HG02623 (cell line): ENCODE data around the gene NAALAD2.
"Not testable (repeated sequence)": the region's sequence is repeated elsewhere in the genome, so short reads cannot be mapped to it uniquely, and the experiment has no call there.

Source experiments
- ATAC-seq: cut with Tn5 transposase; IDR thresholded peaks from one replicate; pipeline ENCODE4 v1.9.1; 2021; ENCODE audit warnings: moderate library complexity; ENCODE audit not compliant: unreplicated experiment

Gene NAALAD2

DNA sequence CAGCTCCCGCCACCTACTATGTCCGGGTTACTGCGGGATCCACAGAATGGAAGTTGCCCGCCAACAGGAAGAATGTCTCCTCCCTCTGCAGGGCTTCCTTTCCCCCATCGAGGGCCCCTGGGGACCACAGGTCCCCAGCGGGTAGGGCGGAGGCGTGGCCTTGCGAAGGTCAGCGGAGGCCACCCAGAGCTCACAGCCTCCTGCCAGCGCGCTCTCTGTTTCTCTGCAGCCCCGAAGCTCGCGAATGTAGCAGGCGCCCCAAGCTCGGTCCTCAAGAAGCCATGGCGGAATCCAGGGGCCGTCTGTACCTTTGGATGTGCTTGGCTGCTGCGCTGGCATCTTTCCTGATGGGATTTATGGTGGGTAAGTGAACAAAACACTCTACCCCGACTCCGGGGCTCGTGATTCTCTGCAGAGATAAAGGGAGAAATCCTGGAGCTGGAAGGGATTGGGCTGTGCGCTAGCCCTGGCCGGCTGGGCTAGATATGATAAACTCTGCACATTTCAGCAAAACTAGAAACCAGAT, at the start of gene NAALAD2:
TSS of gene NAALAD2 (plus strand) at position 186 of the 526 bp plus-strand sequence. CDS start at position 282, 96 bp downstream.
- ATAC-seq = no peak

DNA sequence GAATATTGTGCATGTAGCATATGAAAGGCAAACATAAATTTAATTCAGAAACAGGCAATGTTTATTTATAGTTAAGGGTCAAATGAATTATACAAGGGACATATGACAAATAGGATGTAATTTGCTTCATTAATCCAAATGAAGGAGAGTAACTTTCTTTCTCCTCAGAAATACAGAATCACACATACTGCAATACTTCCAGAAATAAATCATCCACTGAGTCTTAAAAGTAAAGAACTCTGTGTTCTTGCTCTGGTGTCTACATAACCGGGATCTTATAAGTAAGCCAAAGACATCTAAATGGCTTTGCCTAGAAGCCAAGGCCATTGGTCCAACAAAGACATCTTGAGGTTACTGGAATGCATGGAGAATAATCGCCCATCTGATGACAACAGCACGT, 48.8 kb upstream of the NAALAD2 start, which contains the start of gene UBTFL1:
TSS of gene UBTFL1 (plus strand) at position 301 of the 400 bp plus-strand sequence. CDS start at position 301, 0 bp downstream.
- not testable (repeated sequence) for ATAC-seq

DNA sequence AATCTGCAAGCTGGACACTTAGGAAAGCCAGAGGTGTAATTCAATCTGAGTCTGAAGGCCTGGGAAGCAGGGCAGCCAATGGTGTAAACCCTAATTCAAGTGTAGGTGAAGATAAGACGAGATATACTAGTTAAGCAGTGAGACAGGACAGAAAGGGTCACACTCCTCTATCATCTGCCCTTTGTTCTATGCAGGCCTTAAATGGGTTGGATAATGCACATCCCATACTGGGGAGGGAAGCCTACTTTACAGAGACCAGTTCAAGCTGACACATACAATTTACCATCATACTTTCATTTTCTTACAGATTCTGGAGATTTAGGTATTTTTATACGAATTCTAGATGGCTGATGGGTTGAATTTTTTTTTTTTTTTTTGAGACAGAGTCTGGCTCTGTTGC, 45.7 kb upstream of the NAALAD2 start:
- ATAC-seq = not testable (repeated sequence)

DNA sequence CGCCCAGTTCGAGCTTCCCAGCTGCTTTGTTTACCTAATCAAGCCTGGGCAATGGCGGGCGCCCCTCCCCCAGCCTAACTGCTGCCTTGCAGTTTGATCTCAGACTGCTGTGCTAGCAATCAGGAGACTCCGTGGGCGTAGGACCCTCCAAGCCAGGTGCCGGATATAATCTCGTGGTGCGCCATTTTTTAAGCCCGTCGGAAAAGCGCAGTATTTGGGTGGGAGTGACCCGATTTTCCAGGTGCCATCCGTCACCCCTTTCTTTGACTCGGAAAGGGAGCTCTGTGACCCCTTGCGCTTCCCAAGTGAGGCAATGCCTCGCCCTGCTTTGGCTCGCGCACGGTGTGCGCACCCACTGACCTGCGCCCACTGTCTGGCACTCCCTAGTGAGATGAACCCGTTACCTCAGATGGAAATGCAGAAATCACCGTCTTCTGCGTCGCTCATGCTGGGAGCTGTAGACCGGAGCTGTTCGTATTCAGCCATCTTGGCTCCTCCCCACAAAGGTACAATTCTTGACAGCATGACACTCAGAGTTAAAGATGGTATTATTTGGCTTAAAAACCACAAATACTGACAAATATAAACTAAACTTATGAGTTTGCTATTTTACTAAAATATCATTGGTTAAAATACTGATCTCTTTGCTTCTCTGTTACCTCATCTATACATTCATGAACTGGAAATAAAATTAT, 39.1 kb upstream of the NAALAD2 start:
- ATAC-seq = not testable (repeated sequence)

DNA sequence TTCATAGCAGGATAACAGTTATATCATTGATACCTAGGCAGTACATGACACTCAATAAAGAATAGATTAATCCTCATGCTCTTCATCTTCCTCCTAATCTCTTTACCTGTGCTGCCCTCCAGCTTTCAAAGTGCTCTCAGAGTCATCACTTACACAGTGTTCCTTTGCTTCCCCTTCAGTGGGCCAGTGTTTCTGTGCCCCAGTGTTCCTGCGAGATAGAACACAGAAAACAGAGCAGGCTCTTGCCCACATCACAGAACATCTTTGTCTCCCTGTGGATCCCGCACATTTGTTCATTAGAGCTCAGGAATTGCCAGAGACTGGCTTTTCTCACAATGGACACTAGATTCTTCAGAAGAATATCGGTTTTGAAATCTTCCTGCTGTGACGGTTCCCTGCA, 36.2 kb upstream of the NAALAD2 start:
- ATAC-seq = not testable (repeated sequence)

DNA sequence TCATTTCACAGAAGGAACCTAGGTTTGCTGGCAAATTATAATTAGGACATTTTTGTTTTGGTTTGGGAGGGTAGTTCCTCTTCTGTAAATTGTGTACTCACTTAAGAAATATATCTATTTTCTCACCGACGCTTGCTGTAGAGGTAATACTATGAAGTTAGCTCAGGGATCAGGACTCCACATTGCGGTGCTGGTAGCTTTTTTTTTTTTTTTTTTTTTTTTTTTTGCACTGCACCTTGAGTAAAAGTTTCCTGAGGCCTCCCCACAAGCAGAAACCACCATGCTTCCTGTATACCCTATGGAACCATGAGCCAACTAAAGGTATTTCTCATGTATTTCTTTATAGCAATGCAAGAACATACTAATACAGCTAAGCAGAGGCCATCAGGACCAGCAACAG, 34.0 kb upstream of the NAALAD2 start:
- ATAC-seq = no peak

DNA sequence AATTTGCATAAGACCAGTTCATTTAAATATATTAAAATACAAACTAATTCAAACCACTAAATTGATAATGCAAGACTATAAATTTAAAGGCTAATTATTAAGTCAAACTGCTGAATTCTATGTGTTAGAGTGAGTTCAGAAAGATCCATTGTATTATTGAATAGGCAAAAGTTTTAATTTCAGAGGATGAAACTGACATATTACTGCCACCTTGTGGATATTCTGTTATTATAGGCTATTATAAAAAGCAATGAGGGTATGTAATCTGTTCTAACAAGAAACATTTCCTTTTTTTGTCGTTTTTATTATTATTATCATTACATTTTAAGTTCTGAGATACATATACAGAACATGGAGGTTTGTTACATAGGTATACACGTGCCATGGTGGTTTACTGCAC, 20.9 kb upstream of the NAALAD2 start:
- ATAC-seq = no peak

DNA sequence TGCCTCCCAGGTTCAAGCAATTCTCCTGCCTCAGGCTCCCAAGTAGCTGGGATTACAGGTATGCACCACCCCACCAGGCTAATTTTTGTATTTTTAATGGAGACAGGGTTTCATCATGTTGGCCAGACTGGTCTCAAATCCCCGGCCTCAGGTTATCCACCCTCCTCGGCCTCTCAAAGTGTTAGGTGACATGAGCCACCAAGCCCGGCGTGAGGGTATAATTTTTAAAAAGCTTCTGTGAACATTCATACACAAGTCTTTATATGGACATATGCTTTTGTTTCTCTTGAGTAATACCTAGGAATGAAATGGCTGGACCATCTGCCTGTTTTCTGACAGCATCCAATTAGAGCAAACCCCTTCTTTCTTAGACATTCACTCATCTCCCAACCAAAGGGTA, 14.3 kb upstream of the NAALAD2 start:
- no peak for ATAC-seq

DNA sequence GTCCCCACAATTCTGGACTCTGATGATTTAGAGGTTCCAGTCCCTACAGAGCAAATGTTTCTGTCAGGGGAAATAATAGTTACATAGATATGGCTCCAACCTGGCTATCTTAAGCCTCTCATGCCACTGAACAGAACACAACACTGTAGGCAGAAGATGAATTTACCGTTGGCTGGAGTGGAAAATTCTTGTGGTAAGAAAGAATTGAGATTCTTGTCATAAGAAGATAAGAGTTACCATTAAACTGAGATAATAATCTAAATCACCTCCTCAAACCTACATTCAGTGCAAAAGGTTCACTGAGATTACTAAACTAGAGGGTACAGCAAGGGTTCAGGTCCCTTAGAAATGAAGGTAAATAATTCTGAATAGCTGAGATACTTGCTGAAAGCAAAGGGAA, 10.1 kb upstream of the NAALAD2 start:
- no peak for ATAC-seq

DNA sequence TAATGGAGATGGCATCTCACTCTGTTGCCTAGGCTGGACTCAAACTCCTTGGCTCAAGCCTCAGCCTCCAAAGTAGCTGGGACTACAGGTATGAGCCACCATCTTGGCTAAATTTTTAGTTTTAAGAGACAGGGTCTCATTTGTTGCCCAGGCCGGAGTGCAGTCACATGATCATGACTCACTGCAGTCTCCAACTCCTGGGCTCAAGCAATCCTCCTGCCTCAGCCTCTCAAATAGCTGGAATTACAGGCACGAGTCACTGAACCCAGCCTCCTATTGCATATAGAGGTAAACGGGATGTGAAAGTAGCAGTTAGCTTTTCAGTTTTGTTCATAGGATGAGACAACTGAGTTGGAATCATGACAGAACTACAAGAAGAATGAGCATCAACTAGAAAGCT, 9.5 kb upstream of the NAALAD2 start:
- ATAC-seq = no peak

DNA sequence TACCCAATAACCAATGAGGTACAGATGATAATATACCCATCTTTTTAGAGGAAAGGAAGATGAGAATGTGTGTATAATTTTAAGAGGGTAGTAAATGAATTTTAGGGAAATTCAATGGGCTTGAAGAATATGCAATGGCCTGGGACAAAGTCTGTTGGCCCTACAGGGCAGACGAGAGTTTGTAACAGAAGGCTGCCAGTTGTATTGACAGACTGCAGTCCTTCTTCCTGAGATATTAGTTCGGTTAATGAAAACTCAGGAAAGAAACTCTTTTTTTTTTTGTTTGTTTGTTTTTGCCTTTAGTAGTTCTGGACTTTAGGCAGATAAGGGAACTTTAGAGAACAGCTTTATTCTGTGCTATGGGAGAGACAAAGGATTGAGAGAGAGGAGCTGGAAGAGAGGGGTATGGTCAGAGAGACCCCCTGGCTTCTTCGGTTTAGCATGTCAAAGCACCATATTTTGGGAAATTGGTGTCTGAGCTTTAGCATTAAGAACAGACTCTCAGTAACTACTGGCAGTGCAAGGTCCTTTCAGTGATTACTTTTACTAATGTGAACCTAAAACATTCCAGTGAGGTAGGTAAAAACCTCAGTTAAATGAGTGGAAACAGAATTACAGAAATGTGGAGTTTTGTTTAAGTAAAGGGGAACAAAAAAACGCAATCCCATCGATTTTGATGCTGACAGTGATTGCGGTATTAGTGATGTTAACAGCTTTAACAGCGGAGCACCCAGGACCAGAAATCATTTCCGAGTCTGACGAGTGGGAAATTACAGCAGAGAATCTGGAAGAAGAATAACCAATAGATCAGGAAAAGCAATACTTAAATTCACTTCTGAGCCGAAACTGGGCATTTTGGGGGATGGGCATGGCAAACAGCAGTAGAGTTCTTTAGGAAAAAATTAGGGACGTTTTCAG, 644 bp upstream of the NAALAD2 start:
- no peak for ATAC-seq

DNA sequence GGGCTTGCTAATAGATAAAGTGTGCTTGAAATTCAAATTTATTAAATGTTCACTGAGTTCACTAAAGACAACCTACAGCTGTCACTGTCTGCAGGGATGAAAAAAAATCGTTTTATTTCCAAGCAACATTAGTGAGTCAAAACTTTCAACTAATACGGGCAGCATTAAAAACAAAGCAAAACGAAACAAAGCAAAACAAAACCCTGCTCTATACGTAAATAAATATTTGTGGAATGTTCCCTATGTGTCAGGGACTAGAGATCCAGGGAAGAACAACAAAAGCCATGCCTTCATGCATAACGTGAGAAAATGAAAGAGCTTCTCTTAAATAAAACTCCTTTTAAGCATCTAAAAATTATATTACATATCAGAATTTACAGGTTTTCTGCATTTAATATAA, 553 bp downstream of the NAALAD2 start:
- ATAC-seq = no peak

DNA sequence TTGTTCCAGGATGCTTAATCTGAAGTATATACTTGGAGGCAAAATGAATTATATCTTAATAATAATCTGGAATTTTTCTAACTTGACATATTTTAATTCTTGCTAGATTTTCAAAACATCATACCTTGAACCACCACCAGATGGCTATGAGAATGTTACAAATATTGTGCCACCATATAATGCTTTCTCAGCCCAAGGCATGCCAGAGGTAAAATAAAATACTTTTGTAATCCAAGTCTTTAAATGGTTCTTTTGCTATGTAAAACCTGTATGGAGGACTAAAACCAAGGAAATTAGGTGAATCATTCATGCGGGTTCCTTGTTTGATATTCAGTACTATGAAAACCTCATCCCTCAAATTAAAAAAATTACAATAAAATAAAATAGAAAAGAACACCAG, 14.4 kb downstream of the NAALAD2 start:
- no peak for ATAC-seq

DNA sequence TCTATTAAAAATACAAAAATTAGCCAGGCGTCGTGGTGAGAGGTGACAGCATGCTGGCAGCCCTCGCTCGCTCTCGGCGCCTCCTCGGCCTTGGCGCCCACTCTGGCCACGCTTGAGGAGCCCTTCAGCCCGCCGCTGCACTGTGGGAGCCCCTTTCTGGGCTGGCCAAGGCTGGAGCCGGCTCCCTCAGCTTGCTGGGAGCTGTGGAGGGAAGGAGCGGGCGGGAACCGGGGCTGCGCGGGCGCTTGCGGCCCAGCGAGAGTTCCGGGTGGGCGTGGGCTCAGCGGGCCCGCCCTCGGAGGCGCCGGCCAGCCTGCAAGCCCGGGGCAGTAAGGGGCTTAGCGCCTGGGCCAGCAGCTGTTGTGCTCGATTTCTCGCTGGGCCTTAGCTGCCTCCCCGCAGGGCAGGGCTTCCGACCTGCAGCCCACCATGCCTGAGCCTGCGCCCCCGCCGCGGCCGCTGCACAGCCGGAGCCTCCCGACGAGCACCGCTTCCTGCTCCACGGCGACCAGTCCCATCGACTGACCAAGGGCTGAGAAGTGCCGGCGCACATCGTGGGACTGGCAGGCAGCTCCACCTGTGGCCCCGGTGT, 32.6 kb downstream of the NAALAD2 start:
- not testable (repeated sequence) for ATAC-seq

DNA sequence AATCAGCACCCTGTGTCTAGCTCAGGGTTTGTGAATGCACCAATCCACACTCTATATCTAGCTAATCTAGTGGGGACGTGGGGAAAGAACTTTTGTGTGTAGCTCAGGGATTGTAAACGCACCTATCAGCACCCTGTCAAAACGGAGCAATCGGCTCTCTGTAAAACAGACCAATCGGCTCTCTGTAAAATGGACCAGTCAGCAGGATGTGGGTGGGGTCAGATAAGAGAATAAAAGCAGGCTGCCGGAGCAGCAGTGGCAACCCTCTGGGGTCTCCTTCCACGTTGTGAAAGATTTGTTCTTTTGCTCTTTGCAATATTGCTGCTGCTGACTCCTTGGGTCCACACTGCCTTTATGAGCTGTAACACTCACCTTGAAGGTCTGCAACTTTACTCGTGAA, 33.2 kb downstream of the NAALAD2 start:
- ATAC-seq = not testable (repeated sequence)

DNA sequence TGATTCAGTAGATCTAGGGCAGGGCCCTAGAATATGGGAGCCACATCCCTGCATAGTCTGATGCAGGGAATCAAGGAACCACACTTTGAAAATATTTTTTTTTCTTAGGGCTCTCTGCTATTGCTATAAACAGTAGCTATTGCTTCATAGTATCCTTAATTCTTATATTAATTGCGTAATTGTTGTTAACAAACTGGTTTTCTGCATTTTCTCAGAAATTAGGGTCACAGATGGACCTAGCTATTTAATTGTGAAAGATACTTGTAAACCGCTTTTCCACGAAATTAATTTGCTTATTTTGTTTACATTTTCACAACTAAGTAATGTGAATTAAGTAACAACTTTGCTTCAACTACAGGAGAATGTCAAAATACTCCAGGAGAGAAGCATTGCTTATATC, 34.1 kb downstream of the NAALAD2 start:
- no peak for ATAC-seq

DNA sequence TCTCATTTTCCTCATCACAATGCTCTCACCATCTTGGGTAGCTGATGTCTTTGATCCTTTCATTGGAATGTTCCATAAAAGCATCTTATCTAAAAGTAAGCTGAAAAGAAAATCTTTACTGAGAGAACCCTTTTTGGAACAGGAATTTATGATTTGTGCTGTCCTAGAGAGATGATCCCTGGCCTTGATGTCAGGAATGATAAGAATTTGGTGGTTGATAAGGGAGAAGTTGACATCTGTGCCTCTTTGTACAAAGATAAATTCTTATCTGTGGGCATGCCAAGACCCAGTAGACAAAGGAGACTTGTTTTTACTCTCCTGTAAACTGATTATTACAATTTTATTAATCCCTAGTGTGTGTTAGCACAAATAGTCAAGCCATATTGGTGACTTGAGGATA, 36.9 kb downstream of the NAALAD2 start:
- ATAC-seq = no peak

DNA sequence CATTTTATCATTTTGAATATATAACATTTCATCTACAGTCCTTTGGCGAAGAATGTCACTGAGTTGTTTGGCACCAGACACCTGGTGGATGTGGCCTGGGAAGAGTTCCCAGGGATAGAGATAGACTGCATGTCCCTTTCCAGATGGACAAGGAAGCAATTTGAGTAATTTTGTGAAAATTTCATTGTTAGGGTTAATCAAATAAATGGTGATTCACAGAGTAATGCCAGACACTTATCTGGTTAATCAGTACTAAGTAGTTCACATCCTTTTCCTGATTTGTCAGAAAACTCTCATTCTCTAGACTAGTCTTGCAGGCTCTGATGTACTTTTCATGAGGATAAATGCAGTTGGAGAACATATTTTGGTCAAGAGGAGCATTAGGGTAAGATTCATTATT, 41.6 kb downstream of the NAALAD2 start:
- no peak for ATAC-seq

DNA sequence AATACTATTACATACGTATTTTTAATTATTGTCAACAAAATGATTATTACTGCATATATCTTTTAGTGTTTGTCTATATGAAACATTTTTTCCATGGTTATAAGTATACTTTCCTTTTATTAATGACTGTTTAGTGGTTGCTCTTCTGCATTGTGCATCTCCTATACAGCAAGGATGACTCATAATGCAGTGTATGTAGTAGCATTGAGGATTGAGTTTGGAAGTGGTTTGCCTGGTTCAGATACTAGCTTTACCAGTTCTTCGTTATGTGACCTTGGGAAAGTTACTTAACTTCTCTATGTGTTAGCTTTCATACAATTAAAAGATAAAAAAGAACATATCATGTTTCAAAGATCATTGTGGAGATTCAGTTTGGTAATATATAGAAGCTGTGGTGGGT, 44.3 kb downstream of the NAALAD2 start:
- no peak for ATAC-seq

DNA sequence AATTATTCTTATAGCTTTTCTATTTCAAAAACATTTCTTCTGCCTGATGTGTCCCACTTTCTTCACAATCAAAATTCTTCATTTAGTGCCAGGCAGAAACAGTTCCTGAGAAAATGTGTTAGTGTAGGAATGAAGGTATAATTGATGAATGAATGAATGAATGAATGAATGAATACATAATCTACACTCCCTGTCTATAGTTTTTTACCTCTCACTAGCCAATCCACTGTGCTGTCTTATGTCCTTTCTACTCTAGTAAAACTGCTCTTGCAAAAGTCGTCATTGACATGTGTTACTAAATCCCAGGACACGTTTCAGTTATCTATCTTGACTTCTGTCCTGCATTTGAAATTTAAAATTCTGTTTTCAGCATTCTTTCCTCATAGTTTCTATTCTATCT, 45.5 kb downstream of the NAALAD2 start:
- no peak for ATAC-seq

DNA sequence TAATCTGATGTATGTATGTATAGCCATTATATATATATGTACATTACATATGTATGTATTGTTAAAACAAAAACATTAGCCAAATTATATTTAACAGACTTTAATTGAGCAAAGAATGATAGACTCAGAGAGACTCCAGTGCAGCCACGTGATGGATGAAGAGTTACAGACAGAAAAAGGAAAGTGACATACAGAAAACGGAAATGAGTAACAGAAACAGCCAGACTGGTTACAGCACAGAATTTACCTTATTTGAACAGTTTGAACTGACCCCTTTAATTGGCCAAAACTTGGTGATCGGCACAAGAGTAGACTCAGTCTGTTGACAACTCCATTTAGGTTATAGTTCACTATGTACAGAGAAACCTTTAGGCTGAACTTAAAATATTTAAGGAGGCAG, 53.4 kb downstream of the NAALAD2 start:
- no peak for ATAC-seq
